GM18502 (cell line): ENCODE measurements around the gene MDH1B.

ENCODE experiments used
- ATAC-seq: cut with Tn5 transposase; IDR thresholded peaks from one replicate; pipeline ENCODE4 v1.9.1; 2021; ENCODE audit warnings: mild to moderate bottlenecking; ENCODE audit not compliant: unreplicated experiment, poor library complexity

The MDH1B gene

DNA sequence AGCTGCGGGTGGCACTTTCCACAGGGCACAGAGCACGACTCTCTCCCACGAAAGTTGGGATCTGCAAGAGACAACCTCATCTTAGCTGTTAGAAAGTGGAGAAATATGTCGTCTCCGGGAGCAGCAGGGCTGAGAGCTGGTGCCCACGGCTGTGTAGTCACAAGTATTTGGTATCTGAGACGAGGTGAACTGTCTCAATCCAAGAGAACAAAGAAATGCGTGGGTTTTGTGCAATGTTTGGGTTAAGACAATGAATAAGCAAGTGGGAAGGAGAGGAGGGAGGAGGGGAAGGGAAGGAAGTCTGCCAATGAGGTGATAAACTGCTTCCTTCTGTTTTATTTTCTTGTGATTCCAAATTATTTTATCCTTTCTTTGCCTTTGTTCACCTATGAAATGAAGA is 65.0 kb downstream of the MDH1B start:
- no peak for ATAC-seq

DNA sequence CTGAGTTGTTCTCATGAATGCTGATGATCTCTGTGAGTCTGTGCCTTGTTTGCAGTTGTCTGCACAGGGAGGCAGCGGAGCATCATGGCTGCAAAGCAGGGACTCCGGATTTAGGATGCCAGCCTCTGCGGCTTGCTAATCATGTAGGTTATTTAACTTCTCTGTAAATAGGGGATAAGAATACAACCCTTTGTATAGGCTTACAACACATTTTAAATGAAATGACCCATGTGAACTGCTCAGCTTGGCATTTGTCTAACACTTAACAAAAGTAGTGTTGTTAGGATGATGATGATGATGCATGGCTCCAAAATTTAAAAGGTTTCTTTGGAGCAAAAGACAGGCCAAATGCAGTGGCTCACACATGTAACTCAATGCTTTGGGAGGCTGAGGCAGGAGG is 66.3 kb downstream of the MDH1B start:
- ATAC-seq: no peak

DNA sequence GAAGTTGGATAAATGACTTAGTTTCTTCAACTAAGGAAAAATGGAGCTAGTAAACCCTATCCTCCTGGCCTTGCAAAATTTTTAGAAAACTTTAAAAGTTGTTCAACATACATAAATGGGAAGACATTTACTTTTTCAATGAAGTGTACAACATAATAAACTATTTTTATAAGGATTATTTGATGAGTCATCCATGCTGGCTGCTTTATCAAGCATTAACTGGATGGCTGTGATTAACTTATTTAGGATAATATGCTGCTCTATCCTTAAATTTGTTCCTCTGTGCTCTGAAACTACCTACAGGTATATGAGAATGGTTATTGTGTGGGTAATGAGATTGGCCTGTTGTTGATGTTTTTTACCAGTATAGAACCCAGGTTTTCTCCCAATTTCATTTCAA is 68.2 kb downstream of the MDH1B start:
- ATAC-seq: no peak

- ATAC-seq: peak; percentile 81
Measured at GRCh38 chr2:206693399-206694137, 71.6 kb downstream of the MDH1B start.

DNA sequence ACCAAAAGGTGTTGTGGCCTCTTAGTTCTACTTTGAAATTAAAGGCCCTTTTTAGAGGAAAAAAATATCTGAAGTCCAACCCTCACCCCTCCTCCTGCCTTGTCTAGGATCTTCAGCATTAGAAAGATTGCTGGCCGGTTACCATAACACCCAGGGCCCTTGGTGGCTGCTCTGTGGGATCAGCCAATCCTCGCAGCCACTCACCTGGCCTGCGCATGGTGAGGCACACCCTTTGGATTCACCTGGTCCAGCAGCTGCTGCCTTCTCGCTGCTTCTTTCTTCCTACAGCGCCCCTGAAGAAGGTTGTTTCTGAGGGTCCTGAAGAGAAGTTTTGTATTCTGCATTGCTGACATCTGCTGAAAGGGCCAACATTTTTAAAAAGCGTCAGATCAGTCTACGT is 72.2 kb downstream of the MDH1B start:
- no peak for ATAC-seq

GRCh38 chr2:206688990-206689389 is 76.1 kb downstream of the MDH1B start:
- ATAC-seq: no peak

DNA sequence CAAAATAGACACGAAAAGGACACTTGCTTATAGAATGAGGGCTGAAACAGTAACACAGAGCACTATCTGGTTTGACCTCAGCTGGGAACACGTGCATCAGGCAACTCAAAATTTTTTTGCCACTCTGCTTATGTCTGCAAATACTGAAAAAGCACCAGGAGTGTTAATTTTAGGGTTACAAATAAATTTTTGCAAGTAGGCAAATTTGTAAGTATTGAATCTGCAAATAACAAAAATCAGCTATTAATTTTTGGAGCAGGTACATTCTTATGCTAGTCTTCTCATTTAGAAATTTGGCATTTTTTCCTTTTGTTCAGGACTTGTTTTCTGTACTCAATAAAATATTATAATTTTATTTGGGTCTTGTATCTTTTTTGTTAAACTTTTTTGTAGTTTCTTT is 76.7 kb downstream of the MDH1B start:
- no peak for ATAC-seq
